Duodenal mucosa (tissue), 2 donors: Measurements from ENCODE around the gene LAD1.

ENCODE experiments used
- H3K27ac ChIP-seq: one replicate; pipeline ENCODE4 v1.7.0; 2013; ENCODE audit warnings: low read depth, low read length
- H3K27me3 ChIP-seq, 2 donors: one replicate each; pipeline ENCODE4 v1.7.0; 2013; ENCODE audit warnings: low read length in 2 of 2, control low read depth in 1 of 2; ENCODE audit not compliant: insufficient read depth in 2 of 2, control insufficient read depth in 1 of 2
- H3K36me3 ChIP-seq, 2 donors: one replicate each; pipeline ENCODE4 v1.7.0; 2013; ENCODE audit warnings: low read length in 2 of 2, control low read depth in 1 of 2; ENCODE audit not compliant: insufficient read depth in 2 of 2, control insufficient read depth in 1 of 2
- H3K4me1 ChIP-seq, 2 donors: one replicate each; pipeline ENCODE4 v1.7.0; 2013; ENCODE audit warnings: low read length in 2 of 2, control low read depth in 1 of 2; ENCODE audit not compliant: insufficient read depth in 2 of 2, control insufficient read depth in 1 of 2
- H3K4me3 ChIP-seq, 2 donors: one replicate each; pipeline ENCODE4 v1.7.0; 2013; ENCODE audit warnings: low read length in 2 of 2, low read depth in 1 of 2
- H3K9ac ChIP-seq, 2 donors: one replicate each; pipeline ENCODE4 v1.7.0; 2013; ENCODE audit warnings: low read length in 2 of 2, low read depth in 1 of 2
- H3K9me3 ChIP-seq, 2 donors: one replicate each; pipeline ENCODE4 v1.7.0; 2013; ENCODE audit warnings: low read length in 2 of 2, control low read depth in 1 of 2; ENCODE audit not compliant: control insufficient read depth in 1 of 2

The LAD1 gene

GRCh38 chr1:201383647-201384405, 15.3 kb downstream of the LAD1 start:
- Histone ChIP-seq H3K27ac (no peak overlapping the region), H3K4me1 (peaks cover 0 to 3% of the 10 kb centered on the region in 2 donors), H3K36me3 (peaks cover 21 to 62% of the 10 kb centered on the region in 2 donors), H3K9ac (no peak overlapping the region), H3K27me3 (peaks cover 0 to 4% of the 10 kb centered on the region in 2 donors), H3K4me3 (no peak overlapping the region), H3K9me3 (no peaks in the 10 kb centered on the region)

GRCh38 chr1:201381130-201381529, 18.0 kb downstream of the LAD1 start:
- Histone ChIP-seq H3K27ac (no peak overlapping the region), H3K4me3 (no peak overlapping the region), H3K27me3 (peaks cover 0 to 10% of the 10 kb centered on the region in 2 donors), H3K9me3 (no peaks in the 10 kb centered on the region), H3K36me3 (peaks cover 12 to 41% of the 10 kb centered on the region in 2 donors), H3K4me1 (peaks cover 0 to 3% of the 10 kb centered on the region in 2 donors), H3K9ac (no peak overlapping the region)

- Histone ChIP-seq H3K4me1 (no peaks in the 10 kb centered on the region), H3K9ac (no peak overlapping the region), H3K36me3 (peaks cover 8 to 29% of the 10 kb centered on the region in 2 donors), H3K4me3 (no peak overlapping the region), H3K27me3 (peaks cover 12 to 16% of the 10 kb centered on the region in 2 donors), H3K9me3 (no peaks in the 10 kb centered on the region), H3K27ac (no peak overlapping the region)
Observed at GRCh38 chr1:201379733-201380242, 19.3 kb downstream of the LAD1 start.

- H3K9ac ChIP-seq = no peak overlapping the region
- no peak overlapping the region for H3K27ac ChIP-seq
- peaks cover 12 to 21% of the 10 kb centered on the region in 2 donors for H3K27me3 ChIP-seq
- H3K9me3 ChIP-seq = no peaks in the 10 kb centered on the region
- H3K4me1 ChIP-seq = no peaks in the 10 kb centered on the region
- H3K4me3 ChIP-seq = no peak overlapping the region
- peaks cover 0 to 20% of the 10 kb centered on the region in 2 donors for H3K36me3 ChIP-seq
Observed at GRCh38 chr1:201378804-201379203, 20.3 kb downstream of the LAD1 start.

GRCh38 chr1:201377611-201378092, 21.5 kb downstream of the LAD1 start, which contains the start of gene TNNT2:
Gene TNNT2 (minus strand): TSS chr1:201377680. CDS start chr1:201373254, 4,426 bp downstream.
- no peak within 1 kb of the TSS for H3K9ac ChIP-seq
- no peaks in the 10 kb centered on the region for H3K9me3 ChIP-seq
- no peak within 1 kb of the TSS for H3K27ac ChIP-seq
- H3K4me3 ChIP-seq = no peak within 1 kb of the TSS
- no peaks in the 10 kb centered on the region for H3K4me1 ChIP-seq
- H3K27me3 ChIP-seq = peaks cover 20 to 33% of the 10 kb centered on the region in 2 donors
- peaks cover 0 to 10% of the 10 kb centered on the region in 2 donors for H3K36me3 ChIP-seq

GRCh38 chr1:201376464-201377374, 22.4 kb downstream of the LAD1 start:
- Histone ChIP-seq H3K36me3 (peaks cover 0 to 4% of the 10 kb centered on the region in 2 donors), H3K4me3 (no peak overlapping the region), H3K27me3 (peaks cover 25 to 42% of the 10 kb centered on the region in 2 donors), H3K9me3 (no peaks in the 10 kb centered on the region), H3K4me1 (no peaks in the 10 kb centered on the region), H3K27ac (no peak overlapping the region), H3K9ac (no peak overlapping the region)

GRCh38 chr1:201376107-201376463, 23.0 kb downstream of the LAD1 start:
- Histone ChIP-seq H3K36me3 (peaks cover 0 to 2% of the 10 kb centered on the region in 2 donors), H3K27me3 (peaks cover 25 to 42% of the 10 kb centered on the region in 2 donors), H3K9ac (no peak overlapping the region), H3K27ac (no peak overlapping the region), H3K4me3 (no peak overlapping the region), H3K9me3 (no peaks in the 10 kb centered on the region), H3K4me1 (no peaks in the 10 kb centered on the region)

GRCh38 chr1:201375169-201375568, 24.0 kb downstream of the LAD1 start:
- Histone ChIP-seq H3K9ac (no peak overlapping the region), H3K4me1 (no peaks in the 10 kb centered on the region), H3K4me3 (no peak overlapping the region), H3K27ac (no peak overlapping the region), H3K27me3 (peaks cover 25 to 44% of the 10 kb centered on the region in 2 donors), H3K9me3 (no peaks in the 10 kb centered on the region), H3K36me3 (no peaks in the 10 kb centered on the region)

GRCh38 chr1:201374364-201374763, 24.8 kb downstream of the LAD1 start:
- H3K27ac ChIP-seq = no peak overlapping the region
- H3K27me3 ChIP-seq = peaks cover 25 to 46% of the 10 kb centered on the region in 2 donors
- H3K9ac ChIP-seq = no peak overlapping the region
- no peaks in the 10 kb centered on the region for H3K4me1 ChIP-seq
- H3K4me3 ChIP-seq = no peak overlapping the region
- H3K9me3 ChIP-seq = no peaks in the 10 kb centered on the region
- no peaks in the 10 kb centered on the region for H3K36me3 ChIP-seq

GRCh38 chr1:201371792-201372191, 27.3 kb downstream of the LAD1 start:
- no peaks in the 10 kb centered on the region for H3K36me3 ChIP-seq
- no peaks in the 10 kb centered on the region for H3K9me3 ChIP-seq
- H3K9ac ChIP-seq = no peak overlapping the region
- no peak overlapping the region for H3K4me3 ChIP-seq
- no peaks in the 10 kb centered on the region for H3K4me1 ChIP-seq
- H3K27me3 ChIP-seq = peaks cover 25 to 51% of the 10 kb centered on the region in 2 donors
- no peak overlapping the region for H3K27ac ChIP-seq
